ENCODE measurements around the gene CLIP4.
A peak's percentile ranks its signal among the peaks of the same experiment; 100 is the strongest.

CLIP4 gene

DNA sequence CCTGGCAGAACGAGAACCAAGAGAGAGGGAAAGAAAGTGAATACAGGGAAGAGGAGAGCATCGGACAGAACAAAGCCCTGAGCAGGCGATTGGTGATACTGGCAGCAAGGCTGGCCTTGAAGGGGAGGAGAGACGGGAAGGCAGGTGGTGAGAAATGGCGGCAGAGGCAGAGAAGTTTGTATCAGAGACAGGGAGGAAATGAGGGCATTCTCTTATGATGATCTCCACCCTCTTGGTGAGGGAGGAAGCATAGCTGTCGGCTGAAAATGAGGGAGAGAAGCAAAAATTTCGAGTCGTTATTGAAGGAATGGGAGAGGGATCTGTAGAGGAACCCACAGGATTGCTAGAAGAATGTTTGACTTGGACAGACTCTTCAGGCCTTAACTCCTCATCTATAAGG, 80.6 kb downstream of the CLIP4 start:
- in situ Hi-C loops (cut with MboI; ENCODE audit: low sequenced_read_pairs), result loop anchor here (10.0 kb wide), 1 partner anchor 371 kb away; no protein-coding TSS in a partner anchor
- Histone ChIP-seq H3K4me3 (no peak overlapping the region), H3K9me3 (no peaks in the 10 kb centered on the region), H3K36me3 (replicated peaks) (no peaks in the 10 kb centered on the region), H3K27me3 (ENCODE audit: low read depth) (no peaks in the 10 kb centered on the region), H3K4me1 (no peaks in the 10 kb centered on the region)
- DNase-seq (ENCODE audit: low spot score in 2 of 2), result no peak

DNA sequence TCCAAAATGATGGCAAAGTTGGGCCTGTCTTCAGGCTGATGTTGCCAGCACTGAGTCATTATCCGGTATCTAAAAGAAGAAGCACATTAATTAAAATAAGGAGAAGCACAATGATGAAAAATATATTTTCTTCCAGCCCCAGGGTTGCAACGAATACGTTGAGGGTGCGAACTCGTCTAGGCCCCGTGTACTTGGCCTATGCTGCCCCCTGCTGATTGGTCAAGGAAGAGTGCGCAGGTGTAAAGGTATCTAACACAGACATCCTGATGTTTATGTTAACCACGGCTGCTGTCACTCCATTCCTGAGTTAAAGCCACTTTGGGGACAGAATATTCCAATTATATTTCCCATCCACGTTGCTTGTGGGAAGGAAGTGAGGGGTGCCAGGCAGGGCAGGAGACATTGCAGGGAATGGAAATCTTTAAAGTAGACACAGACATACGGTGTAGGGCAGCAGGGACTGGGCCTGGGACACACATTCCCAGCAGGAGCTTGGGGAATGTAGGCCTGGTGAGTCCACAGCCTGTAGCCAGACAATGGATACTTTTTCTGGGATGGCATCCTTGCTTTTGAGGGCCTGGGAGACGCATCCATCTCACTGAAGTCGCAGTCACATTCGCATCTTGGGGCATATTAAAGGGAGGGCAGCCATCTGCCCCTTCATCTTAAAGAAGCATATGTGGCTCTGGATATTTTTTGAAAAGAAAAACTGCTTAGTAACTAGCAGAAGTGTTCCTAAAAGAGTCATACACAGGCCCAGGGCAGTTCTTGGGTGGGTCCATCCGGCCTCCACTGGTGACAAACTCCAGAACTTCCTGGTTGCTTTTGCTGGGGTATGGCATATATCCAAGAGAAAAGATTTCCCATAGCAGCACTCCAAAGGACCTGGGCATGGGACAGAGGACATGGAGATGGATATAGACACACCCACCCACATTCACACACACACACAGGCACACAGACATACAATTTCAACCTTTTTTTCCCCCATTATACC, 81.9 kb downstream of the CLIP4 start:
- in situ Hi-C loops (cut with MboI; ENCODE audit: low sequenced_read_pairs), result loop anchor here (10.0 kb wide), 1 partner anchor 372 kb away; no protein-coding TSS in a partner anchor

DNA sequence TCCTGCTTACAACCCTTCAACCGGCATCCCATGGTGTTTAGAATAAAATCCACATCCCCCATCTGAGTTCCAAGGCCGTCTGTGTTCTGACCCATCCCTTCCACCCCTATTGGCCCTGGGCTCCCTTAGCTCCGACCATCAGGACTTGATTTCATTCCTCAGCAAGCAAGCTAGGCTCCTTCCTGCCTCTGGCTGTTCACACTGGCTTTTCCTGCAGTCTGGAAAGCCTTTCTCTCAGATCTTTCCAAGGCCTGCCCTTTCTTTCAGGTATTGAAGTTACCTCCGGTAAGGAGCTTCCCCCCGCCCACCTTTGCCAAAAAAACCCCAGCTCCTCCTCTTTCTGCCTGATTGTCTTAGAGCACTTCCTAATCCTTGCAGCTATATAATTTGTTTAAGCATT, 86.8 kb downstream of the CLIP4 start:
- no peak overlapping the region for H3K4me3 ChIP-seq
- H3K36me3 ChIP-seq (replicated peaks), result no peaks in the 10 kb centered on the region
- peaks cover 8% of the 10 kb centered on the region for H3K4me1 ChIP-seq
- H3K9me3 ChIP-seq, result no peaks in the 10 kb centered on the region
- in situ Hi-C loops (cut with MboI; ENCODE audit: low sequenced_read_pairs), result no loop called here
- H3K27me3 ChIP-seq (ENCODE audit: low read depth), result no peaks in the 10 kb centered on the region
- DNase-seq (ENCODE audit: low spot score in 2 of 2), result peak in 1 of 2 experiments; percentile 20

More for the DNA sequence above, 81.9 kb downstream of the CLIP4 start:
- peaks cover 3% of the 10 kb centered on the region for H3K4me1 ChIP-seq
- H3K9me3 ChIP-seq, result no peaks in the 10 kb centered on the region
- H3K4me3 ChIP-seq, result no peak overlapping the region
- peak; percentile 47 to 89 for DNase-seq (ENCODE audit: low spot score in 2 of 2)
- H3K36me3 ChIP-seq (replicated peaks), result no peaks in the 10 kb centered on the region
- H3K27me3 ChIP-seq (ENCODE audit: low read depth), result no peaks in the 10 kb centered on the region

DNA sequence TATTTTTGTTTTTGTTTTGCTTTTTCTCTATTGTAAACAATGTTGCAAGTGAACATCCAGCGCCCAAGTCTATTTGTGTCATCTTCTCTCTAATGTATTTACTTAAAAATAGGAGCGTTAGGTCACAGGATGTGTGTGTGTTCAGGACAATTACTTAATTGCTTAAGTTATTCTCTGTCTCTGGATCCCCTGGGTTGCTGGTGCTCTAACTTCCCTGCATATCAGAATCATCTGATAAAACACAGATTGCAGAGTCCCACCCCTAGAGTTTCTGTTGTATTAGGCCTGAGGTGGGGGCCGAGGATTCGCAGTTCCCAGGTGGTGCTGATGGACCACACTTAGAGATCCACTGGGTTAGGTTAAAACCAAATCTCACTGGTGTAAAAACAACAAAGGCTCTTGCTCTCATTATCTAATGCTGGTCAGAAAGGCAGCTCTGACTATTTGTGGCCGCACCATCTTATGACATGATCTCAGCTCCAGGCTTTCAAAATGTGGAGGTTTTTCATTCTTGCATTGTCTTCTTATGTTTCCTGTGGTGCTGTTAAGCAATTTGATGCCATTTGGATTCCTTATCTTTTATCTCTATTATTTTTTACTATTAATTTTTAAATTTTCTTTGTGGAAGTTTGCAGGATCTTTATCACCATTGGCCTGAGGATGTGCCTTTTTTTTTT, 87.7 kb downstream of the CLIP4 start:
- no peak overlapping the region for H3K4me3 ChIP-seq
- no peaks in the 10 kb centered on the region for H3K27me3 ChIP-seq (ENCODE audit: low read depth)
- H3K36me3 ChIP-seq (replicated peaks), result no peaks in the 10 kb centered on the region
- in situ Hi-C loops (cut with MboI; ENCODE audit: low sequenced_read_pairs), result no loop called here
- no peak for DNase-seq (ENCODE audit: low spot score in 2 of 2)
- H3K9me3 ChIP-seq, result no peaks in the 10 kb centered on the region
- peaks cover 8% of the 10 kb centered on the region for H3K4me1 ChIP-seq

DNA sequence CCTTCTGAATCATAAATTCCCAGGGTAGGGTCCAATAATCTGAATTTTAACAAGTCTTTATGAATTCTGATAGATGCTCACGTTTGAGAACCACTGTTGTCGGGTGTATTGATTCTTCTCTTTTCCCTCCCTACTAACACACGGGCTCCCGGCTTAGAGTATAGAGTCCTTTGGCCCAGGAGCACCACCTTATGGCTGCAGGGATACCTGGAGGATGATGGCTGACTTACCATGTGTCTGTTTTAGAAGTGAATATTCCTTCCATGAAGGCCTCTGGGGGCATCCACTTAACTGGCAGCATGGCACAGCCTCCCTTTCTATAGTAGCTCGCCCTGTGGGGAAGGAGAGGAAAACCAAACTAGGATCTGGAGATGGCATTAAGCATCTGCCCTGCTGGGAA, 91.7 kb downstream of the CLIP4 start:
- no peak for DNase-seq (ENCODE audit: low spot score in 2 of 2)
- Histone ChIP-seq H3K36me3 (replicated peaks) (no peaks in the 10 kb centered on the region), H3K4me3 (no peak overlapping the region), H3K27me3 (ENCODE audit: low read depth) (no peaks in the 10 kb centered on the region; the same call in 1 of the 2 replicates), H3K4me1 (peaks cover 7% of the 10 kb centered on the region), H3K9me3 (no peaks in the 10 kb centered on the region)
- in situ Hi-C loops (cut with MboI; ENCODE audit: low sequenced_read_pairs), result no loop called here

DNA sequence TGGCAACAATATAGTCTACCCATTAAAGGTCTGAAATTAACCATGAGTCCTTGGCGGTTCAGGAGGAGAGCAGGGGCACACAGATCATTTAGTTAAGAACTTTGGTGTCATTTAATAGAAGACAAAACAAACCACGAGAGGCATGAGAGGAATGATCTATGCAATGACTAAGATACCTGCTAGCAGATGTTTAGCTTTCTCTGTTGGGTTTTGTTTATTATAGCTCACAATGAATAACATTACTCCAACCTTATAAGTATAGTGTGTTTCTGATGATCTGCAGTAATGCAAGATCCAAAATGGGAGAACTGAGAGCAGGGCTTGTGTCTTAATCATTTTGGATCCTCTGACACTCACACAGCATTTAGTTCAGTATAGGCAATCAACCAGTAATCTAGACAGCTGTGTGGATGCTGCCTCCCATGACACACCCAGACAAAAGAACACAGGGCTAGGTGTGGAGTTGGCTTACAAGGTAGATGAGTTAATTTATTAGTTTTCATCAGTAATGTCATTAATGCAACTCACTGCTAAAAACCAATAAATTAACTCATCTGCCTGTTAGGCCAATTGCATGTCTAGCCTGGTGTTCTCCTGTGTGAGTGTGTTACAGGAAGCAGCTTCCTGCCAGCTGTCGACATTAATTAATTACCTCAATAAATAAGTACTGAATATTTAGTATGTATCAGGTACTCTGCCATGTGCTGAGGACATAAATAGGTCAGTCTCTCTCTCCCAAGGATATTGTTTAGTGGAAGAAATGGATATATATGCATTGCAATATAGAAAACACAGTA, 92.3 kb downstream of the CLIP4 start:
- Histone ChIP-seq H3K4me1 (peaks cover under 1% of the 10 kb centered on the region), H3K36me3 (replicated peaks) (no peaks in the 10 kb centered on the region), H3K27me3 (ENCODE audit: low read depth) (no peaks in the 10 kb centered on the region; the same call in 1 of the 2 replicates), H3K4me3 (no peak overlapping the region), H3K9me3 (no peaks in the 10 kb centered on the region)
- in situ Hi-C loops (cut with MboI; ENCODE audit: low sequenced_read_pairs), result no loop called here
- no peak for DNase-seq (ENCODE audit: low spot score in 2 of 2)

DNA sequence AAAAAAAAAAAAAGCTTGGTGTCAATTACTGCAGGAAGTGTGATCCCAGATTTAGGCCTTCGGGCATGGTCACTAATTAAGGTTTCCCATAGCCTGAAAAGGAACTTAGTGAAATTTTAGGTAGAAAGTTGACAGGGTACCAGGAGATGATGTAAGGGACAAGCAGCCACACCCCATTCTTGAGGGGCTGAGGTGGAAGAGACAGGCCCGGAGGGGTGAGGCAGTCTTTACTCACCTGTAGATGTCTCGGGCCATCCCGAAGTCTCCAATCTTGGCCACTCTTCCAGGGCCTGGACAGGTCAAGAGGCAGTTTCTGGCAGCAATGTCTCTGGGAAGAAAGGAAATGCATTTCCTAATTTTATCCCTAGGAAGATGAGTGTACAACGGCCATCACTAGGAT, 94.3 kb downstream of the CLIP4 start:
- DNase-seq (ENCODE audit: low spot score in 2 of 2), result no peak
- in situ Hi-C loops (cut with MboI; ENCODE audit: low sequenced_read_pairs), result no loop called here

DNA sequence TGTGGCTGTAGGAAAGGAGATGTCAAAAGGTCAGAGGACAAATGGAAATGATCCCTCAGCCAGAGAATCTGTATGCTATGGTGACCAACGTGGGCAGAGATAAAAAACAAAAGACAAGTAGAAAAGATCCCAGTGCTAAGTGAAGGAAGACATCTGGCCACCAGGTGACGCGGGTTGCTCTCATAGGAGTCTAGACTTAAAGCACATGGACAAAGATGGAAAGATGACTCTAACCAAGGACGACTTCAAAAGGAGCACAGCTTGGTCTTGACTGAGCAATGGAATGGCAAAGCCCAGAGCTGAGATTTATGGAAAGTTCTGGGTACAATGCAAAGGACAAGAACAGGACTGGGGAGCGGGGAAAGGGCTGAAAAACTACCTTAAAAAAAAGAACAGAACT, 96.8 kb downstream of the CLIP4 start:
- DNase-seq (ENCODE audit: low spot score in 2 of 2), result no peak
- H3K27me3 ChIP-seq (ENCODE audit: low read depth), result no peaks in the 10 kb centered on the region; the same call in 1 of the 2 replicates
- H3K4me1 ChIP-seq, result peaks cover 5% of the 10 kb centered on the region
- no peaks in the 10 kb centered on the region for H3K36me3 ChIP-seq (replicated peaks)
- in situ Hi-C loops (cut with MboI; ENCODE audit: low sequenced_read_pairs), result no loop called here
- no peak overlapping the region for H3K4me3 ChIP-seq
- H3K9me3 ChIP-seq, result no peaks in the 10 kb centered on the region

More for the DNA sequence above, 94.3 kb downstream of the CLIP4 start:
- H3K27me3 ChIP-seq (ENCODE audit: low read depth), result no peaks in the 10 kb centered on the region; the same call in 1 of the 2 replicates
- no peaks in the 10 kb centered on the region for H3K36me3 ChIP-seq (replicated peaks)
- no peak overlapping the region for H3K4me3 ChIP-seq
- H3K9me3 ChIP-seq, result no peaks in the 10 kb centered on the region
- peaks cover 5% of the 10 kb centered on the region for H3K4me1 ChIP-seq

DNA sequence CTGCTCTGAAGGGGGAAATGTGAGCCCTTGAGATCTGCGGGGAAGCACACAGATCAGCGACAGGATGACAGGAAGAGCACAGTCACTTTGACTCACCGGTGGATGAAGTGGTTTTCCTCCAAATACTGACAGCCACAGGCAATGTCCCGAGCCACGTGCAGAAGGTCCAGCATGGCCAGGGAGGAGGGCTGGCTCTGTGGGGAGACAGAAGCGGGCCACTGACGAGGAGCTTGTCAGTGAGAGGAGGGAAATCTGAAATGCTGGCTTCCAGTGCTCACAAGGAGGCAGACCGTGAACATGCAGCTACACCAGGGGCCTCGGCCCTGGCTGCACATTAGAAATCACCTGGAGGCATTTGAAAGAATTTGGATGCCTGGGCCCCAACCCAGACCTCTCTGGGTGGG, 98.7 kb downstream of the CLIP4 start:
- in situ Hi-C loops (cut with MboI; ENCODE audit: low sequenced_read_pairs), result no loop called here
- DNase-seq (ENCODE audit: low spot score in 2 of 2), result no peak

DNA sequence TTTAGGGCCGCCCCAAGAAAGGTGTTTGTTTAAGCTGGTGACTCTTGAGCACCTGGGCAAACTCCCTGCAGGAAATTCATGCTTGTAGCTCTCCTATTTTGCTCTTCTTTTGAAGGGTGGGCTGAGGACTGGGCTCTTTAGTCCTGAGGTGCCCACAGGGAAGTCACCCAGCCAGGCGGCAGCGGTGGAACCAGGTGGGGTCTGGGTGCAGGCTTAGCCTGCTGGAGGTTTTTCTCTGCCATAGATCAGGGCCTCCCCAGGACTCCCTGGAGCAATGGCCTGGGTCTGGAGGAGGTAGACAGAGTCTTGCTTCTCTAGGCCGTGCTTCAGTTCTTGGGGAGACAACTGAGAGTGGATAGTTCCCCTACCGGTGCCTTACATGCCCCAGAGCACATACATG, 99.9 kb downstream of the CLIP4 start:
- Histone ChIP-seq H3K27me3 (ENCODE audit: low read depth) (no peaks in the 10 kb centered on the region; the same call in 1 of the 2 replicates), H3K4me1 (peaks cover 5% of the 10 kb centered on the region), H3K36me3 (replicated peaks) (no peaks in the 10 kb centered on the region), H3K4me3 (no peak overlapping the region), H3K9me3 (no peaks in the 10 kb centered on the region)
- in situ Hi-C loops (cut with MboI; ENCODE audit: low sequenced_read_pairs), result no loop called here
- no peak for DNase-seq (ENCODE audit: low spot score in 2 of 2)

More for the DNA sequence above, 98.7 kb downstream of the CLIP4 start:
- no peaks in the 10 kb centered on the region for H3K9me3 ChIP-seq
- no peak overlapping the region for H3K4me3 ChIP-seq
- no peaks in the 10 kb centered on the region; the same call in 1 of the 2 replicates for H3K27me3 ChIP-seq (ENCODE audit: low read depth)
- peaks cover 5% of the 10 kb centered on the region for H3K4me1 ChIP-seq
- H3K36me3 ChIP-seq (replicated peaks), result no peaks in the 10 kb centered on the region

DNA sequence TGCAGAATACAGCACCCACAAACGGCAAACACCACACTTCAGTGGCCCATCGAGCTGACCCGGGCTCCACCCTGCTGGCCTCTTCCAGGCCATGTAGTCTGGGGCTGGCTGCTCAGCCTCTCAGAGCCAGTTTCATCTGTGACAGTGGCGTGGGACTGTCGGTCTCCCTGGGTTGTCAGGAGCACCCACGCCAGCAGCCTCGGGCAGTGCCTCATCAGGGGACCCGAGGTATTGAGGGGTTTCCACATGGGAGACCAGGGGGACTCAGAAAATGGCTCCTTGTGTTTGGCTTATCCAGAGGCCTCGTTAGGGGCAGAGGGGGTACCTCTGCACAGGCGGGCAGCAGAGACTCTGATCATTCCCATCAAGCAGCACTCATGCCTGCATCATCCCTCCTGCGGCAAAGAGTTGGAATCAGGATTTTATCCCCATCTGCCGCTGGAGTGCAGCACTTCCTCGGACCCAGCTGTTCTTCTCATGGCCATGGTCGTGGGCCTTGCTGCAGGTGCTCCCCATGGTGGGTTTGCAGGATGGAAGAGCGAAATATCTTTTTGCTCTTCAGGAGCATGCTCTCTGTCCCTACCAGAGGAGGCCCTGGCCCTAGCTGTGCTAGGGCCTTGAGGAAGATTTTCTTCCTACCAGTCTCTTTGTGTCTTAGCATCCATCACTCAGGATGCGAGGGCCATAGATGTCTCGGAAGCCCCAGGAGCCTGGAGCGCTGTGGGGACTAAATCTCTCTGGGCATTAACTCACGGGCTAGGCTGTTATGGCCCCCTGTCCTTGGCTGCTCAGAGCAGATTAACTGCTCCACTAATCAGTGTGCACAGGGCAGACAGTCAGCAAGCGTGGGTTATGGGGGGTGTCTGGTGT, 100.8 kb downstream of the CLIP4 start:
- no peak for DNase-seq (ENCODE audit: low spot score in 2 of 2)
- Histone ChIP-seq H3K4me1 (peaks cover 5% of the 10 kb centered on the region), H3K4me3 (no peak overlapping the region), H3K36me3 (replicated peaks) (no peaks in the 10 kb centered on the region), H3K27me3 (ENCODE audit: low read depth) (no peaks in the 10 kb centered on the region; the same call in 1 of the 2 replicates), H3K9me3 (no peaks in the 10 kb centered on the region)
- in situ Hi-C loops (cut with MboI; ENCODE audit: low sequenced_read_pairs), result no loop called here

DNA sequence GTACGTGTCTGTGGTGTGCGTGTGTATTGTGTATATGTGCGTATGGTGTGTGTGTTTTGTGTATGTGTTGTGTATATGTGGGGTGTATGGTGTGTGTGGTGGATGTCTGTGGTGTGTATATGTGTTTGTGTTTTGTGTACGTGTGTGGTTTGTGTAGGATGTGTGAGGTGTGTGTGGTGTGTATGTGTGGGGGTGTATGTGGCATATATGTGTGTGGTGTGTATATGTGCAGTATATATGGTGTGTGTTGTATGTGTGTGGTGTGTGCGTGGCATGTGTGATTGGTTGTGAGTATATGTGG, 101.3 kb downstream of the CLIP4 start:
- no peak for DNase-seq (ENCODE audit: low spot score in 2 of 2)
- Histone ChIP-seq H3K4me3 (no peak overlapping the region), H3K36me3 (replicated peaks) (no peaks in the 10 kb centered on the region), H3K27me3 (ENCODE audit: low read depth) (no peaks in the 10 kb centered on the region; the same call in 1 of the 2 replicates), H3K4me1 (peaks cover 5% of the 10 kb centered on the region), H3K9me3 (no peaks in the 10 kb centered on the region)
- in situ Hi-C loops (cut with MboI; ENCODE audit: low sequenced_read_pairs), result no loop called here

DNA sequence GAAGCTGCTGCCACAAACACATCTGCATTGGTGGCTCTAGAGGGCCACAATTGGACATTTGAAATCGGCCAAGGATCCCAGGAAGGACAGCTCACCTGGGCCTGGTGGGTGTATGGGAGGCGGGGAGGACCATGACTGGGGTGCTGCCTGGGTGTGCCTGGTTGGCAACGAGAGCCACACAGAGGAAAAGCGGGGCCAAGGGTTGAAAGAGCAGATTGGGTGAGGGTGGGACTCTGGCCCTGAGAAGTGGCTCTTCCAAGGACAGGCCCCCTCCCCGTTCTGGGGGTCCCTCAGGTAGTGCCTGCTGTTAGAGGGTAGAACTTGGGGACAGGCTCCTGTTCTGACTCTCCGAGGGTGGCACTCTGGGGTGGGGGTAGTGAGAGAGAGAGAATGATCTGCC, 102.9 kb downstream of the CLIP4 start:
- no peaks in the 10 kb centered on the region for H3K27me3 ChIP-seq (ENCODE audit: low read depth)
- in situ Hi-C loops (cut with MboI; ENCODE audit: low sequenced_read_pairs), result no loop called here
- no peak overlapping the region for H3K4me3 ChIP-seq
- DNase-seq (ENCODE audit: low spot score in 2 of 2), result no peak
- H3K36me3 ChIP-seq (replicated peaks), result no peaks in the 10 kb centered on the region
- peaks cover 5% of the 10 kb centered on the region for H3K4me1 ChIP-seq
- no peaks in the 10 kb centered on the region for H3K9me3 ChIP-seq
